ENCODE results near the gene ANO1. TPM values are rescaled to one million over a fixed set of nuclear protein-coding genes. Genes with fewer than 3 reads are reported as not detected.
A peak's percentile ranks its signal among the peaks of the same experiment; 100 is the strongest.

ANO1 gene
- total RNA-seq, 1 donor from 2014 or later, result 75.5 TPM

- no peak for DNase-seq (ENCODE audit: low spot score)
Observed at GRCh38 chr11:70115778-70116177, 37.7 kb downstream of the ANO1 start.

GRCh38 chr11:70116386-70117065 lies 38.4 kb downstream of the ANO1 start:
- no peak for DNase-seq (ENCODE audit: low spot score)

- no peak for DNase-seq (ENCODE audit: low spot score)
Observed at GRCh38 chr11:70117567-70118145, 39.5 kb downstream of the ANO1 start.

GRCh38 chr11:70118642-70119041 lies 40.5 kb downstream of the ANO1 start:
- DNase-seq (ENCODE audit: low spot score), result no peak

GRCh38 chr11:70119502-70119901 lies 41.4 kb downstream of the ANO1 start:
- no peak for DNase-seq (ENCODE audit: low spot score)

- no peak for DNase-seq (ENCODE audit: low spot score)
Observed at GRCh38 chr11:70120674-70121073, 42.6 kb downstream of the ANO1 start.

GRCh38 chr11:70122490-70123198 lies 44.5 kb downstream of the ANO1 start:
- no peak for DNase-seq (ENCODE audit: low spot score)

- no peak for DNase-seq (ENCODE audit: low spot score)
Observed at GRCh38 chr11:70123711-70124110, 45.6 kb downstream of the ANO1 start.

GRCh38 chr11:70124321-70125000 lies 46.3 kb downstream of the ANO1 start:
- DNase-seq (ENCODE audit: low spot score), result peak; percentile 78

GRCh38 chr11:70126494-70126893 lies 48.4 kb downstream of the ANO1 start:
- DNase-seq (ENCODE audit: low spot score), result no peak

GRCh38 chr11:70127653-70128434 lies 49.7 kb downstream of the ANO1 start:
- DNase-seq (ENCODE audit: low spot score), result no peak

DNA sequence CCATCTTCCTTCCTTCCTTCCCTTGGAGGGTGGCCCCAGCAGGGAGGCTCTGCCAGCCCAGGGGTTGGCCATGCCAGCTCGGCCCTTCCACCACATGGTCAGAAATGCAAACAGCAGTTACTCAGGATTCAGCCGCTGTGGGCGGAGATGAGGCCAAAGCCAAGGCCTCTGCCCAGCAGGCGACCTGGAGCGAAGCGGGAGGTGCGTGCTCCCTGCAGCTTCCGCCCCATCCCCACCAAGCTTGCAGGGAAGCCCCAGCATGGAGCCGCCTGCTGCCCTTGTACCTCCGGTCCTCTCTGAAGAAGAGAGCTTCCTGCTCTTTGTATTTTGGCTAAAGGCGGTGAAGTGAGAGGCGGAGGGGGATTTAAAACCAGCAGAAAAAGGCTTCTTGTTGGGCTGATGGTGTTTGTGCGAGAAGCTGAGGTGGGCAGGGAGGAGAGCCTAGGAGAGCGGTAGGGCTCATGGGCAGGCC lies 50.4 kb downstream of the ANO1 start:
- DNase-seq (ENCODE audit: low spot score), result no peak

DNA sequence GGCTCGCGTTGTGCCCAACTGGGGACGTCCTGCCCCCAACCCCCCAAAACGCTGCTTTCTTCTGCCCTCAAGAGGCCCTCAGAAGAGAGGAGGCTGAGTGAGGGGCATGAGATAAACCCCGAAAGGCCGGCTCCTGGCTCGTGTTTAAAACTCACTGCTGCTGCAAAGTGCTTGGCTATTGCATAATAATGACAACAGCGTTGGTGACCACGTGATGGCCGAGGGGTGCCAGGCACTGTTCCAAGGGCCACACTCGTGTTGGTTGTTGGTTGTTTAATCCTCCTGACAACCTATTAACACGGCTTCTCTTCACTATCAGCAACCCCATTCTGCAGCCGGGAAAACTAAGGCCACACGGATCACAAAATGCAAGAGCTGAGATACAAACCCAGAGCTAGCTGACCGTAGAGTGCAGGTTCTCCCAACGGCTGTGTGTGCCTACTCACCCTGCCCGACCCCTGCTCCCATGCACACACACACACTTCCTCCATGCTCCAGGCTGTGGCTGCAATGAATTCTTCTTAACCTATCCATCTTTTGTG lies 51.0 kb downstream of the ANO1 start:
- DNase-seq (ENCODE audit: low spot score), result no peak

DNA sequence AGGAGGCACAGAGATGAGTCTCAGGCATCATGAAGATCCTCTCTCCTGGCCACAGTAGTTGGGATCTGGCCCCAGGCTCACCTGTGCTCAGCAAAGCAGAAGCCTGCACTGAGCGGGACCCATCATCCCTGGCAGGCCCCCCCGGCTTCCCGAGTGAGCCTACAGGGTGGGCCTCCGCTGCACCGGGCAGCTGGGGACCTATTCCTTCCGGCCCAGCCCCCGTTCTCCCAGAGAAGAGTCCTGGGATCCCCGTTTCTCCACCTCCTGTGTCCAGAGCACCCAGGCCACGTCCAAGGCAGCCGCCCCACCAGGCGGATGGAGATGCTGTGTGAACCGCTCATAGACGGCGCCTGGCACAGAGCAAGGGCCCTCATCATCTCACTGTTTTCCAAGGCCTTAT lies 52.5 kb downstream of the ANO1 start:
- DNase-seq (ENCODE audit: low spot score), result no peak

DNA sequence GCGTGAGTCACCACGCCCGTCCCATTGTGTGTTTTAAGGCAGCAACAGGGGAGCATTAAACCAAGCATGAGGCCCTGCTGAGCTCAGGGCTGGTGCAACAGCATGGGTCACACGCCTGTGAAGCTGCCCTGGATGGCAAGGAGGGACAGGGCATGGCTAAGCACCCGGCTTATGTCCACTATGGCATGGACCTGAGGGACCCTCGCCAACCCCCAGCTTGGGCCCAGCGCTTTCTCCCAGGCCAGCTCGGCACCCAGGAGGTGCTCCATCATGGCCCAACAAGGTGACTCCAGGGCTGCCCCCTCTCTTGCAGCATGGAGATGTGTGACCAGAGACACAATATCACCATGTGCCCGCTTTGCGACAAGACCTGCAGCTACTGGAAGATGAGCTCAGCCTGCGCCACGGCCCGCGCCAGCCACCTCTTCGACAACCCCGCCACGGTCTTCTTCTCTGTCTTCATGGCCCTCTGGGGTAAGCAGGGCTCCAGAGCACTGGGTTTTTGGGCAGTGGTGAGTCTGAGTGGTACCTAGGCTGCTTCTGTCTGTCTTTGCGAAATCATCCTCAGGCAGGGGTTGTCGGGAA lies 53.6 kb downstream of the ANO1 start:
- no peak for DNase-seq (ENCODE audit: low spot score)

DNA sequence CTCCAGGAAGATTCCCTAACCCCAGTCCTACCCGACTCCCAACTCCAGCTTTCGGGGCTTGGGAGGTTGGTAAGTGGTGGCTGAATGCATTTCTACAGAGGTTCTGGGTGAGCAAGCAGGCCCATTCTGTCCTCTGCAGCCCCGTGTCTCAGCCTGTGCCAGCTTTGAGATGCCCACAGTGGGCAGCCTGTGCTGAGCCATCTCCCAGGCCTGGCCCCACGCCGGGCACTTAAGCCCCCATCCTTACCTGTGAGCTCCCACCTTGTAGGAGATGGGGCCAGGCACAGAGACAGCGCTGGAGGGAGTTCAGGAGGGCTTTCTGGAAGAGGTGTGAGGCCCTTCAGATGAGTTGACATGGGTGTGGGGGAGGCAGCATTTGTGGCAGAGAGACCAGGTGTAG lies 54.5 kb downstream of the ANO1 start:
- no peak for DNase-seq (ENCODE audit: low spot score)

DNA sequence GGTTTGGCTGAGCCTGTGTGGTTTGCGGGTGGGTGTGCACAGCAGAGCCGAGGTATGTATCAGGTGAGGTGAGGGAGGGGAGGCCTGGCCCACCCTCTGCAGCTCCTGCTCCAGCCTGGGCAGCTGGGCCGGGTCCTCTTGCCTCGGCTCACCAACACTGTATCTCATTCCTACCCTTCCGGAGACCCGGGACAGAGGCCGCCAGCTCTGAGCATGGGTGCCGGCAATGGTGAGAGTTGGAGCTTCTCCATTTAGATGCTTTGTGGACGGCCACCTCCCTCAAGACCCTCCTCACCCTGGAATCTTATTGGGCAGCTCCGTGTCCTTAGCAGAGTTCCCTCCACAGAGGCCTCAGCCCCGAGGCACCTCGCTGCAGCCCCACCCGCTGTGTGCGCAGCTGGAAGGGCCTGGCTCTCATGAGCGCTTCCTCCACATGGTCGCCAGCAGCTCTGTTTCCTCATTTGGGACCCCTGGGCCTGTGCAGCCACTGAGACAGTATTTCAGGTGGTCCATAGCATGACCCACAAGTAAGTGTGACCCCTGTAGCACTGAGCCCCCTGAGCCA lies 55.7 kb downstream of the ANO1 start:
- DNase-seq (ENCODE audit: low spot score), result no peak

- DNase-seq (ENCODE audit: low spot score), result no peak
Observed at GRCh38 chr11:70134490-70134889, 56.4 kb downstream of the ANO1 start.

- DNase-seq (ENCODE audit: low spot score), result no peak
Observed at GRCh38 chr11:70135142-70135541, 57.0 kb downstream of the ANO1 start.

DNA sequence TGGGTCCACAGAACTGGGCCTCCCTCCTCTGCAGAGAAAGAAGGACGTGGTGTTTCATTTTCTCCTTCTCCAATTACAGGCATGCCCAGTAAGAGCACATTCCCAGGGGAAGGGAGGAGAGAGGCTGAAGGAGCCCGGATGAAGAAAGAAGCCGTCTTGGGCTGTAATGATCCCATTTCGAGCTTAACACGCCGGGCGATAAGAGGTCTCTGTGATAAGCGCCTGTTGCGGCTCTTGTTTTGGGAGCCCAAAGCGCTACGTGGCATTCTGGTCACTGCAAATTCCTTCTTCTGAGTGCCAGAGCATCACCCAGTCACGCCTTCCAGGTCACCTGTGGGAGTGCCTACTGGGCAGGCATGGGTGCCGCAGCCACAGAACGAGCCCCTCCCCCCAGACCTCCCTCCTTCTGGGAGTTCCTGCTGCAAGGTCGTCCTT lies 57.5 kb downstream of the ANO1 start:
- DNase-seq (ENCODE audit: low spot score), result no peak

DNA sequence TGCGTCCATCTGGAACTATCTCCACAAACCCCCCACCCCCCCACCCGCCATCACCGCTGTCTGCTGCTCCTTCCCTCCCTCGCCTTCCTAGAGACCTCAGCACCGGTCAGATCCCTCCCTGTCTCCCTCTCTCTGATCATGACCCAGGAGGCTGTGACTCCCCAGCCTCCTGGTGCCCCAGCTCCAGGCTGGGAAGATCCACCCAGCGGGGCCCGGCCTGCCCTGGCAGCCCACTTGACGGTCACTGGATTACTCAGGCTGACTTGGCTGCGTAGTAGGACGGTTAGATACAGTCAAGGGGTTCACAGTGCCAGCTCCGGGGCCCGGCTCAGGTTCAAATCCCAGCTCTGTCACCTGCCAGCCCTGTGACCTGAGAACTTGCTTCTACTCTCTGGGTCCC lies 59.3 kb downstream of the ANO1 start:
- no peak for DNase-seq (ENCODE audit: low spot score)
